ENCODE measurements around the gene NDUFB7.
"Not testable (repeated sequence)": the region's sequence is repeated elsewhere in the genome, so short reads cannot be mapped to it uniquely, and the experiment has no call there.

Gene NDUFB7

DNA sequence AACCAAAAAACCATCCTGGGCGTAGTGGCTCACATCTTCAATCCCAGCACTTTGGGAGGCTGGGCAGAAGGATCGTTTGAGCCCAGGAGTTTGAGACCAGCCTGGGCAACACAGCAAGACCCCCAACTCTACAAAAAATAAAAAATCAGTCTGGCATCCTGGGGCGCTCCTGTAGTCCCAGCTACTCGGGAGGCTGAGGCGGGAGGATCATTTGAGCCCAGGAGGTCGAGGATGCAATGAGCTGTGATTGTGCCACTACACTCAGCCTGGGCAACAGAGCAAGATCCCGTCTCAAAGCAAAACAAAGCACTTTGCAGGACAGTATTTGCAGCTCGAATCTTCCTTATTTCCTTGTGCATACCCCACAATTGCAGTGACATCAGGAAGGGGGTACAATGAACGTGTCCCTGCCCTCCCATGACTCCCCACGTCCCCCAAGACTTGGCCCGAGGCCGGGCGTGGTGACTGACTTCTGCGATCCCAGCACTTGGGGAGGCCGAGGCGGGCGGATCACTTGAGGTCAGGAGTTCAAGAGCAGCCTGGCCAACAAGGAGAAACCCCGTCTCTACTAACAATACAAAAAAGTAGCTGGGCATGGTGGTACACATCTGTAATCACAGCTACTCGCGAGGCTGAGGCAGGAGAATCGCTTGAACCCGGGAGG, 870 bp downstream of the NDUFB7 start:
- no peak for FAIRE-seq

DNA sequence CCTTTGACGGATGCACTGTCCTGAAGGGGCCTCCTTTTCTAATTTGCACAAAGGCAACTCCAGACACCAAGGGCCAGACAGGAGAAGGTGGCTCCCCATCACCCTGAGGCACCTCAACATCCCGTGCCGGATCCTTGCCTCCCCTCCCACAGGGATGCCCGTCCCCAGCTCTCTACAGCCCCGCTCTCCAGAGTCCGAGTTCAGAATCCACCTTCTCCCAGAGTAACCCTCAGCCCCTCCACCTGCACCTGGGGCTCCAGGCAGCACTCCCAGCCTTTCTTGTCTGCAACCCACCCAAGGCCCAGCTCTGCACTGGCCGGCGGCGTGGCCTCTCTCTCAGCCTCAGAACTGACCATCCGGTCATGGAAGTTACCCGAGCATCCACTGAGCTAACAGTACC, 4.8 kb downstream of the NDUFB7 start:
- no peak for FAIRE-seq

DNA sequence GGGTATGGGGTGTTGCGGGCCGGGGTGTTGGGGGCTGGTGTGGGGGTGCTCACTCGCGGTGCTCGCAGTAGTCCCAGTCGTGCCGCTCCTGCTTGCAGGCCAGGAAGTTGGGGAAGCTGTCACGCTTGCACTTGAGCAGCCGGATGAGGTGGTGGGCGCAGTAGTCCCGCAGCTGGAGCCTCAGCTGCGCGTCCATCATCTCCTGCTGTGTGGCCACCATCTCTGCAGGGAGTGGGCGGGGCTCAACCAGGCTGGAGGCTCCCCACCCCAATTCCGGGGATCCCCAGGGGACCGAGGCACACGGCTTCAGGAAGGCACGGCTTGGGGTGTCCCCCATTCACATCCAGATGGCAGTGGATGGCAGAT, 5.2 kb downstream of the NDUFB7 start:
- FAIRE-seq = no peak

DNA sequence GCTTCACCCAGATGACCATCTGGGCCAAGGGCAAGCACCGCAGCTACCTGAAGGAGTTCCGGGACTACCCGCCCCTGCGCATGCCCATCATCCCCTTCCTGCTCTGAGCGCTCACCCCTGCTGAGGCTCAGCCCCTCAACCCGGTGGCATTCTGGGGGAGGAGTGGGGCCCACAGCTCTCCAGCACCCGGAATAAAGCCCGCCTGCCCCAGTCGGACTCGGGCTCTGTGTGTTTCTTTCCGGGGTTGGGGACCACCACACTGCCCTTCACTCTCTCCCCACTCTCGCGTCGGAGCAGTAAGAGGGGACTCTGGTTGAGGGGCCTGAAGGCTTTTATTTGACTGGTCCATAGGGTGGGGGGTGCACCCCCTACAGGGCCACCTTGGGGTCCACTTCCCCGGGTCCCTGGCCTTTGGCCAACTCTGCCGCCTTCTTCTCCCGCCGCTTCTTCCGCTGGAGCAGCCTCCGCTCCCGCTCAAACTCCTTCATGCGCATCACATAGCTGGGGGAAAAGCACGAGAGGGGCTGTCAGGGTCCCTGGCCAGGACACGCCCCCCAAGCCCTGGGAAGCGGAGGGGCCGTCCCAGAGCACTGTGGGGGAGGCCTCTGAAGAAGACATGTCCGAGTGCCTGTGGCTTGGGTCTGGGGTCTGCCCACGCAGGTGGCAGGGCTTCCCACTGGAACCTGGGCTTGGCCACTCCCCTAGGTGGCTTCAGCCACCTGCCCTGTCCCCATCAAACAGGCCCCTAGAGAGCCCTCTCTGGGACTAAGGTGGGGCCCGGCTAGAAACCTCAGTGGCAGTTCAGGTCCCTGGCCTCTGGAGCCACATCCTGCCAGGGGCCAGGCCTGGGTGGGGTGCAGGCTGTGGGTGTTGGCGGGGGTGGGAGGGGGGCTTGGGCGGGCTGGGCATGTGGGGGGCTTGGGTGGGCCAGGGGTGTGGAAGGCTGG, 5.8 kb downstream of the NDUFB7 start:
- FAIRE-seq = no peak

DNA sequence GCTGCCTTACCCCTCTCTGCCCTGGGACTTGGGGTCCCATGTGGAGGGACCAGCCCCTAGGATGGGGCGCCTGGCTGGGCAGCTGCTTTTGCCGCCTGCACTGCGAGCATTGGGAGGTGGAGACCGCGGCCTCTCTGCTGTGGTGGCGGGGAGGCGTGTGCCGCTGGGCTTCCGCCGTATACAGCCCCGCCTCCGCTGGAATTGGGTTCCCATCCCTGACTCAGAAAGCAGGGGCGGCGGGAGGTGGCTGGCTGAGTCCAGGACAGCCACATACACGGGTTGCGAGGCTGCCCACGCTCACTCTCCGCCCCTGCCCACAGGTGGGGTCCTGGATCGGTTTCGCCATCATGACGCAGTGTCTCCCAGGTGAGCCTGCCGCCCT, 6.6 kb downstream of the NDUFB7 start:
- no peak for FAIRE-seq

DNA sequence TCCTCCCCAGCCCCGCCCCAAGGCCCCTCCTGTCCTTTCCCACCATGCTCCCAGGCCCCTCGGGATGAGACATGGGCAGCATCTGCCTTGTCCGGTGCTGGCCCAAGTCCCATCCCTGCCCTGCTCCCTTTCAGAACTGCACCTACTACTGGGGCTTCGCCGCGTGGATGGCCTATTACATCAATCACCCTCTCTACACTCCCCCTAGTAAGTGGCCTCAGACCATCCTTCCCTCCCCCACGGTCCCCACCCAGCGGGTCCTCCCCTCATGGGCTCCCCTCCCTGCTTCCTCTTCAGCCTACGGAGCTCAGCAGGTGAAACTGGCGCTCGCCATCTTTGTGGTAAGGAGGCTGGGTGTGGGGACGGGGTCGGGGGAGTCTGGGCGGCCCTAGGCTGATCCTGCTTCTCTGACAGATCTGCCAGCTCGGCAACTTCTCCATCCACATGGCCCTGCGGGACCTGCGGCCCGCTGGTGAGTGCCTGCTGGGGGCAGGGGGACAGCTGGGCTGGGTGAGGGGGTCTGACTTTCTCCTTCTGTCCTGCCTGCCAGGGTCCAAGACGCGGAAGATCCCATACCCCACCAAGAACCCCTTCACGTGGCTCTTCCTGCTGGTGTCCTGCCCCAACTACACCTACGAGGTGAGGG, 7.1 kb downstream of the NDUFB7 start:
- not testable (repeated sequence) for FAIRE-seq

DNA sequence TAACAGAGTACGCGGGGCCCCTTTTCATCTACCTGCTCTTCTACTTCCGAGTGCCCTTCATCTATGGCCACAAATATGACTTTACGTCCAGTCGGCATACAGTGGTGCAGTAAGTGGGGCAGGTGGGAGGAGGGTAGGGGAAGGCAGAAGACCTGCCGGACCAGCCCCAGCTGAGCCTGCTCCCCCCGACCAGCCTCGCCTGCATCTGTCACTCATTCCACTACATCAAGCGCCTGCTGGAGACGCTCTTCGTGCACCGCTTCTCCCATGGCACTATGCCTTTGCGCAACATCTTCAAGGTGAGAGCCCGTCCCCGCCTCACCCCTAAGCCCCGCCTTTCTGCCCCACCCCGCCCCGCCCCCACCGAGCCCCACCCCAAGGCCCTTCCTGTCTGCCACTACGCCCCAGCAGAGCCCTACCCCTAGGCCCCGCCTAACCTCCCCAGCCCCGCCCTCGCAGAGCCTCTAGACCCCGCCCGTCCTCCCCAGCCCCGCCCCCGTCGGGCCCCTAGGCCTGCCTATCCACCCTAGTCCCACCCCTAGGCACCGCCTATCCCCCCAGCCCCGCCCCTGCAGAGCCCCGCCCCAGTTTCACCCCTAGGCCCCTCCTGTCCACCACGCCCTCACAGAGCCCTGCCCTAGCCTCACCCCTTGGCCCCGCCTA, 7.7 kb downstream of the NDUFB7 start:
- FAIRE-seq = no peak

DNA sequence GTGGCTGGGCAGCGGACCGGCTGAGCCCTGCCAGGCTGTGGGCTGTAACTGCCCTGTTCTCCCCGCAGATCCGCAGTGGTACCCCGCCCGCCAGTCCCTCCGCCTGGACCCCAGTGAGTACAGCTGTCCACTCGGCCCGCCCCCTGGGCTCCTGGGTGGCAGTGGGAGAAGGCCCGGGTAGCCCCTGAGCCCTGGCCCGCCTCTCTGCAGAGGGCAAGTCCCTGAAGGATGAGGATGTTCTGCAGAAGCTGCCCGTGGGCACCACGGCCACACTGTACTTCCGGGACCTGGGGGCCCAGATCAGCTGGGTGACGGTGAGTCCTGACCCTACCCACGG, 8.3 kb downstream of the NDUFB7 start:
- no peak for FAIRE-seq

DNA sequence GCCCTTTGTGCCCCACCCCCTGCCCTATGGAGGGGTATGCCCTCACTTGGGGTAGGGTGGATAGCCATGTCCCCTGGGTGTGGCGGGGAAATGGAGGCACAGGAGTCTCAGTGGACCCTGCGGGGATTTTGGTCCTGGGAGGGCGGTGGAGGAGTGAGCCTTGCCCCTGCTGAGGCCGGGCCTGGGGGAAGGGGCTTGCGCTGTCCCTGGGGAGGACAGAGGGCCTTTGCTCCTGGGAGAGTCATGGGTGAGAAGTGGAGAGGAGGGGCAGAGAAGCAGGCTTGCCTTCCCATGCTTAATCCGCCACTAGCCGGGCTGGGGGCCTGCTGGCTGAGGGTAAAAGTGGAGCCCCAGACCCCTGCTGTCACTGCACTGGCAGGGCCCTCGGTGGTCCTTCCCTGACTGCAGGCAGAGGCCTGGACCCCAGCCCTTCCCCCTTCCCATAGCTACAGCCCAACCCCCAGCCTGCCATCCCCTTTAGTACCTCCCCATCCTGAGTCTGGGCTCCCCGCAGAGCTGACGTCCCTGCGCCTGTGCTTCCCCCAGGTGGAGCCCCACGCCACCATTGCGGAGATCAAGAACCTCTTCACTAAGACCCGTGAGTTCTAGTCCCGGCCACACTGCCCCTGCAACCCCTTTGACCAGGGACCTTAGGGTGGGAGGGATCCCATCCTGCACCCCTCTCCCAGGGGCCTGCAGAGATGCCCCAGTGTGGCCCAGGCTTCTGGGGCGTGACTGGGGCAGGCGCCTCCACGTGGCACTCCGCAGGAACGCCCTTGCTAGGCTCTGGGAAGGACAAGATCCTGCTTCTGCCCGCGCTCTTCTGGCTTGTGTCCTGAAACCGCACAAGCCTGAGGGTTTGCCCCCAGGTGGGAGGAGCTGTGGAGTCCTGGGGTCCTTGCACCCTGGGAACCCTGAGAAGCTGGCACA, 8.9 kb downstream of the NDUFB7 start:
- no peak for FAIRE-seq

DNA sequence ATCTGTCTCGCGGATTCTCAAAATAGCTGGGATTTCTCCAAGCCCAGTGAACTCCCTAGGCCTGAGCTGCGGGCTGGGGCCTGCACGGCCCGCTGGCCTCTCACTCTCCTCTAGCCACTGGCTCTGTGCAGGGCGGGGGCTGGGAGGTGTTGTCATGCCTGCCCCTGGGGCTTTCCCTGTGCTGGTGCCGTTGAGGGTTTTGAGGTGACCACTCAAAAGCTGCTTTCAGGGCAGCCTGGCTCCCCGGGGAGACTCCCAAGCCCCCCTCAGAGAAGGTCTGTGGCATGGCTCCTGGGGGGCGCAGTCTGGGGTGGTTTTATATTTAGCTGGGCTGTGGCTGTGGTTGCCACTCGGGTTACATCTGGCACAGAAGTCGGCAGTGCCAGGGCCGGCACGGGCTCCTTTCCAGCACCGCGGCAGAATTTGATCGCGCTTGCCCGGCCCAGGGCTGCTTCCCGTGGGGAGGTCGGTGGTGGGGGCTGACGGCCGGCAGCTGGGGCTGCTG, 10.0 kb downstream of the NDUFB7 start:
- FAIRE-seq = no peak

DNA sequence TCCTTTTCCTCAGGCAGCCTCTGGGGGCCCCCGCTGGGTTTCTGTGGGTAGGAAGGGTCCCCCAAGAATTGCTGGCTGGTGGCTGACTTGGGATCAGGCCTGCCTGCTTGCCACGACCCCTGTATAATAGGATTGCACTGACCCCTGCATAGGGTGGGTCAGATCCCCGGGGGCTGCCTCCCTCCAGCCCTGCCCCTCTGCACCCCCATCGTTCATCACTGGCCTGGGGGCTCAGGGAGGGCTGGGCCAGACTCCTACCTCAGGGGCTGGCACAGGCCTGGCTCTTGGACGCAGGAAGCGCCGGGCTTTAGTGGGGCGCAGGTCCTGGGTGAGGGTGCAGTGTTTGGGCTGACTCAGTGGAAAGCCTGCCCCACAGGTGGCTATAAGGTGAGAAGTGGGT, 10.6 kb downstream of the NDUFB7 start:
- FAIRE-seq = no peak

DNA sequence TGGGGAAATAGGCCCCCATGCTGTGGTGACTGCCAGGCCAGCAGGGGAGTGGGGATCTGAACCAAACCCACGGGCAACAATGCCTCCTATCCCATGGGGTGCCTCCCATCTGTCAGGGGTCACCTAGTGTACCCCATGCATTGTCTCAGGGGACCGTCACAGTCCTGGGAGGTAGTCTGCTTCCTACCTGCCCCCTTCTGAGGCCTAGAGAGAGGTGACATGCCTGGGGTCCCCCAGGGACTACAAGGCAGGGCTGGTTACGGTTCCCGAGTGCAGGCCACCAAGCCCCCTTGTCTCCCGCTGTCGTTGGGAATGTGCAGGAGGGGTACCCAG, 11.1 kb downstream of the NDUFB7 start:
- no peak for FAIRE-seq

DNA sequence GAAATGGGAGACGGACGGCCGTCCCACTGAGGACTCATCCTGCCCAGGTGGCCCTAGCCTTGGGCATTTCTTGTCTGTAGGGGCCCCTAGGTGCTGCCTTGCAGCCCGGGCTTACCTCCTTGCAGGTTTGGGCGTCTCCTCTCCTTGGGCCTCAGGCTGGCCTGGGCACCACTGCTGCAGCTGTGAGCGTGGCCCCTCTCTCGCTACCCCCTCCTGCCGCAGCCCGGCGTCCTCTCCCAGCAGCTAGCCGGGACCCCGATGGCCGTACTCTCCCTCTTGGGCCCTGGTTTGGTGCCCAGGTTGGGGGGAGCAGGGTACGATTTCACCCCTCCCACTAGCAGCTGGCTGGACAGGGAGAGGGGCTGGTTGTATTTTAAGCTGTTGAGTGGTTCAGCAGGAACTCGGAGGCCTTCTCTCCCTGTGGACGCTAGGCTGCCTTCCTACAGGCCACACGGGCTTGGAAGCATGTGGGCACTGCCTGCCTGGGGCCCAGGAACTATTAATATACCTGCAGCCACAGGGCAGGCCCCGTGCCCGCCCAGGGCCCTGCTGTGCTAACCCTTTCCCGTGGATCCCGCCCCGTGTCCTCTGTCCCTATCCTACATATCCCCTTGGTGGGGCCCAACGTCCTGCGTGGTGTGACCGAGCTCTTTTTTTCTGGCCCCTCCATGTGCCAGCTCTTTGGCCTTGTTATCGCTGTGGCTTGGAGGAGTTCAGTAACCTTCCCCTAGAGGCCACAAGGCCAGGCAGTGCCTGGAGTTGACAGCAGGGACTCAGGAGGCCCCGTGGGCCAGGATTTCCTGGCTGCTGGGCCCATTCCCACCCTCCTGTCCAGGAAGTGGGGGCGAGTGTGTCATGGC, 11.7 kb downstream of the NDUFB7 start:
- FAIRE-seq = no peak

DNA sequence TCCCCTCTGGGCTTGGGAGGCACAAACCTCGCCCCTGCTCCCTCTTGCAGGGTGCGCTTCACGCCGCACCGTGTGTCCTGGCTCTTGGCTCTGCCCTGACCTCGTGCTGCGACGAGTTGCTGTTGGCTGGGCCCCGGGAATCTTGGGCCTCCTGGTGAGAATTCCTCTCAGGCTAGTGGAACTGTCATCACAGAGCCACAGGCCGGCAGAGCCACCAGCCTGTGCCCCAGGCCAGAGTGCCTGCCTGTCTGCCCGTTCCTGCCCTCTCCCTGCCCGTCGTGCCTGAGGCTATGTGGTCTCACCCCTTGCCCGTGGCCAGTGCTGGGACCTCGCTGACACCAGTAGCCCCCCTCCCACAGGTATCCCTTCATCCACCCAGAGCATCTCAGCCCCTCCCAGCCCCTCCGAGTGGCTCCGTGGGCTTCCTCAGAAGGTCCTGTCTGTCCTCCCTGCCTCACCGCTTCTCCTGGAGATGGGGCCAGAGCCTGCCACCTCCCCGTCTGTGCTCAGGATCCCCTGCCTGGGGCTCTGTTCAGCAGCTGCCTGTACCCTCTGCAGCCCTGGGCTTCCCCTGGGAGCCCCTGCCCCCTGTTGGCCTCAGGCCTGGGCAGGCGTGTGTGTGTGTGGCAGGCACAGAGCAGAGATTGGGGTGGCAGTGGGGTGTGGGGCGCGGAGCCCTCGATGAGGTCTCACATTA, 13.3 kb downstream of the NDUFB7 start:
- no peak for FAIRE-seq

DNA sequence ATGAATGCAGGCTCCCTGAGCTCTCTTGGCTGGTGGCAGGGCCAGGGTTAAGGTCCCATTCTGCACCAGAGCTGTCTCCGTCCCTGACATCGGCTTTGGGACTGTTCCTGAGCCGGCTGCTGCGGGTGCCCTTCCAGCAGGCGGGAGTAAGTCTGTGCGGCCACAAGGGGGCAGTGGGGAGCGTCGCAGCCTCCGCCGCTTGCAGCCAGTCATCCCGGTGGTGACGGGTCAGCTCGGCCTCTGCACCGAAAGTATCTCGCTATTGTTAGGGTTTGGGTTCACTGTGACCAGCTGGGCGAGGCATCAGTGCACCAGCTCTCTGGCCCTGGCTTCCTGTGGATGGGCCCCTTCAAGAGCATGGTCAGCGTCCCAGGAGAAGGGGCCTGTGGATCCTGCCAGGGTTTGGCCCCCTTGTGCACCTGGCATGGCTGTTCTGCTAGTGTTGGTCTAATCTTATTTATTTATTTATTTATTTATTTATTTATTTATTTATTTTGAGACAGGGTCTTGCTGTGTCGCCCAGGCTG, 15.1 kb downstream of the NDUFB7 start:
- no peak for FAIRE-seq

DNA sequence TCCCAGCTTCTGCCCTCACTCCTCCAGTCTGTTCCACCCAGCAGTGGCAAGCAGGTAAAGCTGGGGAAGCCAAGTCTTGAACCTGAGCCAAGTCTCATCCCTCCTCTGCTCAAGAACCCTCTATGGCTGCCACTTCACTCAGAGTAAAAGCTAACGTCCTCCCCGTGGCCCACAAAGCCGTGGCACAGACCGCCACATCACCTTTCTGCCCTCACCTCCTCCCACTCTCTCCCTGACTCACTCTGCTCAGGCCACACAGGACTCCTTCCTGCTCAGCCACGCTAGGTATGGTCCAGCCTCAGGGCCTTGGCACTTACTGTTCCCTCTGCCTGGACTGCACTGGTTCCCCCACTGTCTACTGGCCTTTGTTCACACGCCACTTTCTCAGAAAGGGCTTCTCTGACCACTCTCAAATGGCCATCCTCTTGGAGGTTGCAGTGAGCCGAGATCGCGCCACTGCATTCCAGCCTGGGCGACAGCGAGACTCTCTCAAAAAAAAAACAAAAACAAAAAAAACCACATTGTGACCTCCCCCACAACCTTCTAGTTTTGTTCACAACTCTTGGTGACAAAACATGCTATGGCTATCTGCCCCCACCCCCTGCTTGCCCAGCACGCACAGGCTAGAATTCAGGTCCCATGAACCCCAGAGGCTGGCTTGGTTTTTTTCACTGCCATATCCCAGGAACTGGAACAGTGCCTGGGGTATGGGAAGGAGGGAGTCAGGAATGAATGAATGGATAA, 15.8 kb downstream of the NDUFB7 start:
- no peak for FAIRE-seq

DNA sequence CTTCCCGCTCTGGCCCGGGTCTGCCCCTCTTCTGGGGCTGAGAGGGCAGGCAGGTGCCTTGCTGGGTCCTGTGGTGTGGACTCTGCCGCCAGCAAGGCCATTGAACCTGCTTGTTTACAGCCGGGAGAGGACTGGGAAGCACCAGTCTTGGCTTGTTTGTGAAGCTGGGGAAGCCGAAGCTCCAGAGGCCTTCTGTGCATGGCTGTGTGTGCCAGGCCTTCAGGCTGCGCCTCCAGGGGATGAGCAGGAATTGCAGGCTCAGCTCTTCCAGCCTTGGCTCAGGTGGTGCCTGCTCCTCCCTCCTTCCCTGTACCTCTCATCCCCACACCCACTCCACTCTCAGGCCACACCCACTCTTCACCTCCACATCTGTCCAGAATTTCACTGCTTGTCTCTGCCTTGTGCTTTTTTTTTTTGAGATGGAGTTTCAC, 17.5 kb downstream of the NDUFB7 start:
- FAIRE-seq = no peak

DNA sequence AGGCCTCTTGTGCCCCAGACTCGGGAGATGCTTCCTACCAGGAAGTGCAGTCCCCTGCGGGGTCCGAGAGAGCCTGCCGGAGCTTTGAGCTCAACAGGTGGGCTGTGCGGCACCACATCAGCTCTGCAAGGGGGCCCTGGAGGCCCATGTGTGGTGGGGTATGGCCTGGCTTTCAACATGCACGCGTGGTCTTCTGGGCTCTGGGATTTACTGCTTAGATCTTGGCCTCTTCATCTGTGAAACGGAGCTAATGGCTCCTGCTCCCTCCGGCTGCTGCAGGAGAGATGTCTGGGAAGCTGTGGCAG, 18.0 kb downstream of the NDUFB7 start:
- no peak for FAIRE-seq

DNA sequence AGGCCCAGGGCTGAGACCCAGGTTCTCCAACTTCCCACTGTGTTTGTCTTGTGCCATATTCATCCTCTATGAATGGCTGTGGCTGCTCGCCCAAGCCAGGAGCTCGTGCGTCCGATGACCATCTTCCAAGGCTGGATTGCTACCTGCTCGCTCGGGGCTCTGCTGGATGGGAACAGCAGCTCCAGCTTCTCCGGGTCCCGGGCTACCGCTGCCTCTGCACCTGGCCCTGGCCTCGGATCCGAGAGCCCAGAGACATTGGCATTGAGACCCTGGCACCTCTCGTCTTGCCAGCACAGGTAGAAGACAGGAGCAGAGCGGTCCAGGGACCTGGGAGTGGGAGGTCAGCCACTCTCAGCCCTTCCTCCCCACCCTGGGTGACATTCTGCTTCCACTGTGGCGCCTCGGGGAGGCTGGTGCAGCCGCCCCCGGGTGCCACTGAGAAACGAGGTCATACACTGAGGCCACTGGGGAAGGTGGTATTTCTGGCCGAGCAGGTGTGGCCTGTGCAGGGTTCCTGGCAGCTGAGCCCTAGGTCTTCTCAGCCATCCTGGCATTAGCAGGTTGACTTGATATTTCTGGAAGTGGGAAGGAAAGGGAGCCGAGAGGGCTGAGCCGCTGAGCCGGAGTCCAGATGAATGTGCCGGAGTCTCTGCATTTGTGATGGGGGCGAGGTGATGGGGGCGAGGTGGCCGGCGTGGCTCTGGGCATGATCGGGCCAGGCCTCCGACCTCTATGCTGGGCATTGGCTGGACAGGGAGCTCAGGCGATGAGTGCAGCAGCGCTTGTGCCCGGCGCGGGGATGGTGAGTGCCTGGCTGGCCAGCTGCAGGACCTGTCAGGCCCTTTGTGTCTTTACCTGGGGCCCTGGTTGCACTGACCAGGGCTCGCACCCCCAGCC, 18.6 kb downstream of the NDUFB7 start:
- no peak for FAIRE-seq

All from colon (tissue), 2 donors.